ENCODE data around the gene ARID5A.

- TF ChIP-seq CTCF (conservative IDR thresholded peaks at IDR 0.05; ENCODE audit: low read depth, low read length) (no peak), EZH2 (IDR thresholded peaks at IDR 0.05; ENCODE audit: borderline replicate concordance, low read depth, low read length, poor library complexity, severe bottlenecking) (no peak)
Measured at GRCh38 chr2:96506907-96507240, 29.7 kb upstream of the ARID5A start.
